ENCODE data around the gene TGFBR3.

Gene TGFBR3

DNA sequence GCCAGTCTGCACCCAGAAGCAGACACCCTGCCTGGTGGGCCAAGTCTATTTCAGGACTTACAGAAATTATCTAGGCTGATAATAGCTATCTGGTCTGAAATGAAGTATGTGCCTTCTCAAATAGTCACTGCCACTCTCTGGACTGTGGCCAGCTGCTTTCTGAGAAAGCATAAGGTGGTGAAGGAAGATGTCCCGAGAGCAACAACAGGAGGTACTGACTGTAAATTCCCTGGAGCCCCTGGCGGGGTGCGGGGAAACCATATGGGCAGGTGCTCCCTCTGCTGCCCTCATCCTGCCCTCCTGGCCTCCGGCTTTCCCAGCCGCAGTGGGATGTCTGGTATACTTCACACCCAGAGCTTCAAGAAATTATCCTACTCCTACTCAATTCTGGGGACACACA lies 86.8 kb downstream of the TGFBR3 start:
- DNase-seq (ENCODE audit: low spot score) = no peak

DNA sequence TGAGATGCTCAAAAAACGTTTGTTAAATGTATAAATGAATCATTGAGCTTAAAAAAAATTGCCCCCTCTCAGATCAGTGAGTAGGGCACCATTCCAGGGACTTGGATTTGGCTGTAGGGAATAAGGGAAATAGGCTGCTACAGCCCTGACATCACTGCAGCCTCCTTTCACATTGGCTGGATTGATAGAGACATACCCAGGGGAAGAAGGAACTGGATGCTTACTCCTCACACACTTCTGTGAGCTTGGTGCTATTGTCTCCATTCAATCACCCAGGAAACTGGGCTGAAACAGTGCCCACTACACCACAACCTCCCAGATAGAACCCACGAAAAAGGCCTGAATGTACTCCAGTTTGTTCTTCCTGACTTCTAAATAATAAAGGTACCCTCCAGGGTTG lies 87.2 kb downstream of the TGFBR3 start:
- DNase-seq (ENCODE audit: low spot score) = no peak

DNA sequence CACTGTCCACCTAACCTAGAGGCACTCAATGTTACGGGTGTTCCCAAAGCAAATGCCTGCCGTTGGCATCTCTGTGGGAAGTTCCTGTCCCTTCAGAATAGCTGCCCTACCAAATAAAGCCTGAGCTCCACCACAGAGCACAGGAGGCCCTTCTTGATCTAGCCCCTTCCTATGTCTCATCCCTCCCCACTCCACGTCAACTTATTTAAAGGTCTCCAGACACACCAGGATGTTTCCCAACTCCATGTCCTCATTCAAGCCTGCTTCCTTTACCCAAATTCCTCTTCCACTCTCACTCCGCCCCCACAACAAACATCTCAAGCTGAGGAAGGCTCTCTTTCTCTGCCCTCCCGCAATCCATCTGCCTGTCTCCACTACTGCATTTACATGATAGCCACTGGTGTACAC lies 87.7 kb downstream of the TGFBR3 start:
- DNase-seq (ENCODE audit: low spot score) = no peak

DNA sequence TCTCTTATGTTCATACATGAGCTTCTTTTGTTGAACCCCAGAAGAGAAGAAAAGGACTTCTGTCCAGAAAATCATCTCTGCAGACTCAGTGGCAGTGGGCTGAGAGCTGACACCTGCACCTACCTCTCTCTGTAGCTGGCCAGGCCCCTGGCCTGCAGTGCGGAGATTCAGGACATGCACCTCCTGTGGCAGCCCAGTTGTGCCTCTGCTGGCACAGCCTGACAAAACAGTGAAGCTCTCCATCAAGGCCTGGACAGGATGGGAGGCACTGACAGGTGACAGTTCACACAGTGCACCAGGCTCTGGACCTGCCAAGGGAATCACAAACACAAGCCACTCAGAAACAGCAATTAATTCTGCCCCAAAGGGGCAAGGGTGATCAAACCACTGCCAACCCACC lies 88.8 kb downstream of the TGFBR3 start:
- DNase-seq (ENCODE audit: low spot score) = no peak

DNA sequence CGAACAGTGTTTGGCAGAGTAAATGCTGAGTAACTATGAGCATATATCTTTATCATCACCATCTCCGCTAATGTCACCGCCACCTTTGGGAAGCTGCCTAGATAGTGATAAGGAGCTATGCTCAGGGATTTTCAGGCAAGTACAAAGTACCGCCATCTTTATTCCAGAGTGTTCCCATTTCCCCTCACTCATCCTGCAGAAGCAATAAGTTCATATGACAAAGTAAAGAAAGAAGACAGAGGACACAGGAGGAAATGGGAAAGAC lies 89.6 kb downstream of the TGFBR3 start:
- DNase-seq (ENCODE audit: low spot score) = no peak

DNA sequence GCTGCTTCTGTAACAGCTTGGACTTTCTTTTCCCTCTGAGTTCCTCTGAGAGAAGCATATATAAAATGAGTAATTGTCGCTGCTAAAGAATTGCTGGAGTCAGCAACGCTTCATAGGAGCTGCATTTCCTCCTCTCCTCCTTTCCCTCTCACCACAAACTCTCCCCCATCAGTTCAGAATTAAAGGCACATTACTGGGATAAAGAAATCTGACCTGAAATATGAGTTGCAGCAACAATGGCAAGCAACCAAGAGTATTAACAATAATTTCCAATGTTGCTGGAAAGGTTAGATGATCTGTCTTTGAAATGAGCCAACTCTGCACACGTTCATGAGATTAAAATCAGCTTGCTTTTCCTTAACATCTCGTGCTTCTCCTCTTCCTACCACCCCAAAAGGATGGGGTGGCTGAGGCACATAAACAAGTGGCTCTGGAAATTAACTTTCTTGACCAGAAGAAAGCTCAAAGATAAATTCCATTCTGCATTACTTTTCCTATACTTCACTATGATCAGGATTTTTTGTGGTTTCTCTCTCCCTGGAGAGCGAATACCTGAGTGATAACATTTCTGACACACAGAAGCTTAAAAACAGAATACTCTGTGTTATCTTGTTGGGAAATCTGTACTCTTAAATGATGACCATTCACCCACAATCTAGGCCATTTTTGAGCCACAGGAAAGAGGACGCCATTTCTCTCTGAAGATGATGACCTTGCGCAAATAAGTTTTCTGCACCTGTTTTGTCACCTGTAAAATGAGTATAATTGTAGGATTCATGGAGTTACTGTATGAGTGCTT lies 90.2 kb downstream of the TGFBR3 start:
- DNase-seq (ENCODE audit: low spot score) = no peak

DNA sequence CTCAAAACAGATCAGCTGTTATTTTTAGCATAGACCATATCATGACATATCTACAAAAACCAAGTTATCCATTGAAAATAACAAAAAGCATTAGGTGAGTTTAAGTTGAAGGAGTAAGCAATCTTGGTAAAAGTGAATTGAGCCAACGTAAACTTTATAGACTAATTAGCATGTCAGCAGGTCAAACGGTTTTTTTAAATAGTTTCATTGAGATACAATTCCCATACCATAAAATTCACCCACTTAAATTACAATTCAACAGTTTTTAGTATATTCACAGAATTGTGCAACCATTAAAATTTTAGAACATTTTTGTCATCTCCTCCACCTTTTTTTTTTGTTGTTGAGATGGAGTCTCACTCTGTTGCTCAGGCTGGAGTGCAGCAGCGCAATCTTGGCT lies 92.1 kb downstream of the TGFBR3 start:
- no peak for DNase-seq (ENCODE audit: low spot score)

DNA sequence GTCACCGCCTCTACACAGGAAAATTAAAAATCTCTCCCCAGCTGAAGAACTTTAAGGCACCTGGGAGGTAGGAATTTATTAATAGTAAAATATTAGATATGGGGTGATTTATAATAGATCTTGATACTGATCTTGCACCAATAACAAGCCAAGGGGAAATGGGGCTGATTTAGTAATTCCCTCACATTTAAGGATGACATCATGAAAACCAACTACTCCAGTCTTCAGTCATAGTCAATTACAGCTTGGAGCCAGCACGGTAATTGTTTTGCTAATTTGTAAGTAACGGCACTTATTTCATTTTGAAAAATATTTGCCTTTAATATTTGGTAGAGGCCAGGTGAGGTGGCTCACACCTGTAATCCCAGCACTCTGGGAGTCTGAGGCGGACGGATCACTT lies 92.8 kb downstream of the TGFBR3 start:
- DNase-seq (ENCODE audit: low spot score) = no peak

DNA sequence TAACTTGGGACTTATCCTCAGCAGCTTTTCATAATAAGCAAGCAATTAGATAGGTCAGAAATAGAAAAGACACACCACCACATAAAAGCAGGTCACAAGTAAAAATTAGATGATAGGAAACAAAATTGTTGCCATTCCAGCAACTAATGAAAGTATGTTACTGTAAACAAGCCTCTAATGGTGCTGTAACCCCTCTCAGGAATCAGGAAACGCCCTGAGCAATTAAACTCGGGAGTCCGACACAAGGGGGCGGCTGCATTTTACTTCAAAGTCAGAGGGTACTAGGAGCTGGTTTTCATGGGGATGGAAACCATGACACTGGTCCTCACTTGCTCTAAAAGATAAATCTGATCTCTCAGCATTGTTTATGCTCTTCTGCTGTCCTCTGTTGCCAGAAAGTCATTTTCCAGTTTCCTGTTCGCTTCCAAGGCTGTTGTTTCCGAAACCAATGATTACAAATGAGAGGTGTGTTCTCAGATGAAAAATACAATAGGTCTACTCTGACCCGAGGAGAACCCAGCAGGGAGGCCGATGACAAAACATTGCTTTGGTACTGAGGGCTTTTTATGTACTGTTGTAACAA lies 93.4 kb downstream of the TGFBR3 start:
- DNase-seq (ENCODE audit: low spot score) = no peak

DNA sequence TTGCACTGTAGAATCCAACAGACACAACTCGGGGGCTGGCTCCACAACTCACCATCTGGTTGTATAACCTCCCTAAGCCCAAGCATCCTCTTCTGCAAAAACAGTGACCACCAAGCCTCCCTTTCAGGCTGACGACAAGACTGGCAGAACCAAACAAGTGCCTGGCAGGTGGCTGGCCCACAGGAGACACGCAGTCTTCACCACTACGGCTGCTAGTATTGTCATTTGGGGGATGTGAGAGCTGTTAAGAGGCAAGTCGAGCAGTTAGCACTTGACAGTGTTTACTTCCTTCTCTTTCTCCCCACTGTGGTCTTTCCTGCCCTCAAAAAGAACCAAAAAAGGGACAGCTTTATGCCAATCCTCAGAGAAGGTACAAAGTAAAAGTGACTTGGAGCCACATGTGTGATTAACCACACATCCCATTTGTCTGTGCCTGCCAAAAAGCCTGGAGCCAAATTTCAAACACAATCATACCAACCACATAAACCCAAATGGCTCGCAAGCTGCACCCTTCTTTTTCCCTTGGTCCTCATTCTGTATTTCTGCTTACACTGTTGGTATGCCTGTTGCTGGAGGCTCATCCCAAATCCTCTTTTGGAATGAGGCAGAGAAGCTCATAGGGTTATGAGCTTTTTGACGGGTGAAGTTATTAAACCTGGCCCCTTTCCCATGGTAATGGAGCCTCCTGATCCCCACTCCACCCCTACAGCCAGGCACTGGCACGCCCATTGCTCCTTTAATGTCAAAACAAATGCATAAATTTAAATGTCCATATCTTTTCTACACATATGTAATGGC lies 94.1 kb downstream of the TGFBR3 start:
- DNase-seq (ENCODE audit: low spot score) = no peak

DNA sequence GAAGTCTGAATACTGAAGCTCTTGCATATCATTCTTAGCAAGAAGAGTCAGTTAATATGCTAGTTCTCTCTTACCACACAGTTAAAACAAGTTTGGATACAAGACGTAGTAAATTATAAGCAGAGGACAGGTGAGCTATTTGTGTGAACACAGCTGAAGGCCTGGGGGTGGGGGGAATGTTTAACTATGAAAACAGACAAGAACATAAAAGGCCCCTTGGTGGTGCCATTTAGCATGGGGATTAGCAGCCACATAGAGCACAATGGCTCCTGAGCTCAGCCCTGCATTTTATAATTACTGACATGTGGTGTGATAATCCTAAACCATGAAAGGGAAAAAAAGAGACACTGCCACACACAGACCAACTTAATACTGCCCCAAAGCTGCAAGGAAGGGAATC lies 94.8 kb downstream of the TGFBR3 start:
- no peak for DNase-seq (ENCODE audit: low spot score)

DNA sequence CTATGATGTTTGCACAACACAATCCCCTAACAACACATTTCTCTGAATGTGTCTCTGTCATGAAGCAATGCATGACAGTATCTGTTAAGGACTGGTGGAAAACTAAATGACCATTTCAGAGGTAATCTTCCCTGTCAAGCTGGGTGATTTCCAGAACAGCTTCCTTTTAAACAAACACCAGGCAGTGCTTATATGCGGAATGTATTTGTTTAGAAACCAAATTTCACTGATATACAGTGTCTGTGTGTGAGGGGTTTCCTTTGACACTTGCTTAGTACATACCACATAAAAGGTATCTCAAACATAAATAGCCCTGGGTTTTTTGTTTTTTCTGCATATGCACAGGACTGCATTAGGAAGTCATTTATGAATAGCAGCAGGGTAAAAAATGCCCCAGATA lies 95.6 kb downstream of the TGFBR3 start:
- no peak for DNase-seq (ENCODE audit: low spot score)

DNA sequence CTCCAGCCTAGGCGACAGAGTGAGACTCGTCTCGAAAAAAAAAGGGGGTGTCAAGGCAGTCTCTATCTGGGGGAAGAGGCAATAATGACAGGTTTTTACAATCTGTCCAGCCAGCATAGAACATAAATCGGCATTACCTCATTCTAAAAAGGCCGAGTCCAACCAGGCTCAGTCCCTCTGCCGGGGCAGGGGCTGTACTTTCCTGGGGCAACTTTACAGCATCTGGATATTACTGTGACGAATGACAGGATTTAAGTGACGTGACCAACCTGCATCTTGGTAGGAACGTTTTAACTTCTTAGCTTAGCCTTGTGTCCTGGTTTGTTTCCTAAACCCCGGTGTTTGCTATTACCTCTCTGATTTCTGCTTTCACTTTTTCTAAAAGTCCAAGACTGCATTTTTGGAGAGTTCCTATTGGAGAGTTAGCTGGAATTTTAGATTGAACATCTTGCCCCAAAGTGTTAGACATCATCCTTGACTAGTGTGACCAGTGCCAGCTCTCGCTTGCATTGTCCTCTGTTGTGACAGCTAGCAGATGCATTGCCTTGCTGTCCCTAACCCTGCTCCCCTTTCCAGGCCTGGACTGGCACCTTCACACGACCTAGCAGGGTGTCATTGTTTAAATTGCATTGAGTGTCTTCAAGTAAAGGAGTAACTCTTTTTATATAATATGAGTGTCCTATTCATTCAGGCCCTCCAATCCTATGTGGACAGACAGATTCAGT lies 96.5 kb downstream of the TGFBR3 start:
- DNase-seq (ENCODE audit: low spot score) = no peak

DNA sequence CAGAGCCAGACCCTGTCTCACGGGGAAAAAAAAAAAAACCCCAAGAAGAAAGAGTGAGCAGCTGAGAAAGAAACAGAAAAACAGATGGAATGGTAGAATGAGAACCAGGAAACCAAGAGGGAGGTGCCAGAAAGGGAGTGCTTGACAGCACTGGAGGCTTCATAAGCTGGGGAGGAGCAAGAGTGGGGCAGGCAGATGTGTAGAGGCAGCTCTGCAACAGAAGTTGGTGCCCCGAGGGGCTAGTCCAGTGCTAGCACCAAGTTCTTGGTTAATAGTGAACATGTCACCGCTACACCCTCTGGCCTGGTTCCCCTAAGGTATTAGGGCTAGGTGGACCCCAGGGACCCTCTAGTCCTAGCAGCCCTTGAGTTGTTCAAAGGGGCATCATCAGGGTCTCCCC lies 98.0 kb downstream of the TGFBR3 start:
- no peak for DNase-seq (ENCODE audit: low spot score)

DNA sequence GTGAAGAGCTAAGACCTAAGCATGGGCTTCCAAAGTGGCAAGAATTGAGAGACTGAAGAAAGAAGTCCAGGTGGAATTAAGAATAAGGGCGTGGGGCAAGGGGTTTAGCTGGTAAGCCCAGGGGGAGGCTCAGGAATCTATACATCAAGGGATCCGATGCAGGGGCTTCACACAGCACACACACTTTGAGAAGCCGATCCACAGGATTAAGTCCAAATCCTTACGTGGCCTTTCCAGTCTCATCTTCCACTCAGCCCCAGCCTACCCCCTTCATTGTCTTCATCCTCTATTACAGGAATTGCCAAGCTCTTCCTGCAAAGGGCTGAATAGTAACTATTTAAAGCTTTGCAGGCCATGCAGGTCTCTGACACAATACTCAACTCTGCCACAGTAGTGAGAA lies 101.3 kb downstream of the TGFBR3 start:
- DNase-seq (ENCODE audit: low spot score) = no peak

DNA sequence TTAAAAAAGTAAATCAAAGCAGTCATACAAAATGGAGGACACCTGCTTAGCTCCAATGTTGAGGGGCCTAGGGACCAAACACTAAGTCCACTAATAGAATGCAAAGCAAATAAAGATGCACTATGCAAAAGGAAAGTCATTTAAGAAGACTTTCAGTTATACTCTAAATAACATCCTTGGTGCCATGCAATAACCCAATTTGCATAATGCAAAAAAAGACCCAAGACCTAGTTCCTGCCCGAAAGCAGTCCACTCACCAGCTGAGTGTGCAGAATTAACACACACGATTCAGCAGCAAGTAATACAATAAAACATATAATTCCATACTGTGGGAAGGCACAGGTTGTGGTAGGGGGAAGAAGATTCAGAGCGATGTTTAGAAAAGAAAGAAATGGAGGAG lies 101.8 kb downstream of the TGFBR3 start:
- no peak for DNase-seq (ENCODE audit: low spot score)

DNA sequence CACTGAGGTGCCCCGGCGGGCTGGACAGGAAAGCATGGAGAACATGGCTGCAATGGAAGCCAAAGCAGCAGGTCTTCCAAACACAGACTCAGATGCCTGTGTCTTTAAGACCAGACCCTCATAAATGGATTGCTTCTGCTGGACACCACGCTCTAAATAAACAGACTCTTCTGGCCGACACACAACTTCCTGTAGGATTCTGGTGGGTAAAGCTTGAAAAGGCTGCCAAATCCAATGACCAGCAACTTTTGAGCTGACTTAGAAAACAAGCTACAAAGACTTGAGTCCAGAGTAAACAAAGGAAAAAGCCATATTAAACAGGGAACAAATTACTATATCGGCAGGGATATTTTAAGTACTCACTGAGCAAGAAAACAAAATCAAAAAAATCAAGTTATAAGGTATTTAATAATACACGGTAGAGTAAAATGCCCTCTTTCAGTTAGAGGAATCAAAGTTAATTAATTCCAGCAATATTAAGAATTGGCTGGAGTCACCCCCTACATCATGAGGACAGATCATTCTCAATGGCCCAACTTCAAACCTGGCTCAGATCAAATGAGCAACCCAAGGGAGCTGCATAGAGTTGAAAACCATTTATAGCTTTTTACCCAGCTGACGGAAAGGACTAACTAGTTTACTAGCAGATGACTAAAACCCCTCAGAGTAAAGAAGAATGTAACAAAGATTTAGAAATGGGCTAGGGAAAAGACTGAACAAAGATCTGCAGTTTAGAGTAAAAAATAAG lies 102.4 kb downstream of the TGFBR3 start:
- DNase-seq (ENCODE audit: low spot score) = no peak

DNA sequence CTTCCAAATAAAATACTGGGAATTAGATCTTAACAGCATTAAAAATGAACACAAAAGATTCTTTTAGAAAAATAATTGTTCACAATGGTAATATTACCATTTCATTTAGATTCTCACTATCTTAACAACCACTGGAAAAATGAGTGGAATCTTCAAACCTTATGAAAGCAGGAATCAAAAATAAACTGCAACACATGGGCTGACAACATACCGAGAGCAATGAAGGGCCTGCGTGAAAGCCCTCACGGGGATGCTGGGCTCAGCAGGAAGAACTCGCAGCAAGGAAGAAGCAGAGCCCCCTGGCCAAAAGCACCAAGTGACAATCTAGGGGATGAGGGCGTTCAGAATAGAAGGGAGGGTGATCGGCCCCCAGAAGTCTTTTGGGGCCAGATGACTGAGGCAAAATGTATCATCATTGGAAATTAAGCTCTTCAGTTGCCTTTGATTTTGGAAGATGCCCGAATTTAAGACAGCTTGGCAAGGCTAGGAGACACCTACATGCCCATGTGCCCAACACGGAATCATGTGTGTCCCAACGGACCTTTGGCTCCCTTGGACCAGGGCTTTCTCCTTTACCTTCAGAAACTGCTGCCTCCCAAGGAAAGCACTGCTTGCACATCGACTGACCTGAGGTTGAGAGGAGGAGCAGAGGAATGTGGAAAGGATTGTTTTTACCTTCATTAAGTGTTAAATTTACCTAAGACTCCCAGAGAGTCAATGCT lies 103.9 kb downstream of the TGFBR3 start:
- DNase-seq (ENCODE audit: low spot score) = no peak

DNA sequence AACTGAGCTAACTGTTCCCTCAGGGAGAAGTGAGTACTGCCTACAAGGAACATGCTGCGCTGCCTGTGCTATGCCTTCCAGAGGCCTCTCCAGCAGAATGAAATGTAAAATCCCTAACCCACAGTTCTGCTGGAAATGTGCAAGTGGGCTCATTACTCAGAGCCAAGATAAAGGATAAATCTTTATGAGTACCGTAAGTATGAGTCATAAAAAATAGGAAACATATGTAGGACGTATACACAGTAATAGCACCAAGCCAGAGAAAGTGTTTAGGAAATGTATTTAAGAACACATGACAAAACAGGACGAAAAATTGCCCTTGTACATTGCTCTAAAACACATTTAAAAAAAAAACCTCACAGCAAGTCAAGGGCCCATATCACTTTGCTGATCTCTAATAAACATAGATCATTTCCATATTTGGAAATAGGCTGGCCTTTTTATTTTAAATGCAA lies 104.6 kb downstream of the TGFBR3 start:
- DNase-seq (ENCODE audit: low spot score) = no peak

DNA sequence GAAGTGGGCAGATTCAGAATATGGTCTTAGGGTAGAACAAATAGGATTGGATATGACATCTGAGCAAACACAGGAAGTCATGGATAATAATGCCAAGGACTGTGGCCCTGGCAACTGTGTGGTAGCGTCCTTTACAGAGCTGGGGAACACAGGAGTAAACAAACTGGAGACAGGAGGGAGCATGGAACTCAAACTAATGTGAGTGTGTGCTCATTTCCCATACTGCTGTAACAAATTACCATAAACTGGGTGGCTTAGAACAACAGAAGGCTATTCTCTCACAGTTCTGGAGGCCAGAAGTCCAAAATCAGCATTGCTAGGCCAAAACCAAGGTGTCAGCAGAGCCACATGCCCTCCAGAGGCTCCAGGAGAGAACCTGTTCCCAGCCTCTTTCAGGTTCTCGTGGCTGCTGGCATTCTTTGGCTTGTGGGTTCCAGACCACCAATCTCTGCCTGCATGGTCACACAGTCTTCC lies 106.4 kb downstream of the TGFBR3 start:
- DNase-seq (ENCODE audit: low spot score) = no peak

DNA sequence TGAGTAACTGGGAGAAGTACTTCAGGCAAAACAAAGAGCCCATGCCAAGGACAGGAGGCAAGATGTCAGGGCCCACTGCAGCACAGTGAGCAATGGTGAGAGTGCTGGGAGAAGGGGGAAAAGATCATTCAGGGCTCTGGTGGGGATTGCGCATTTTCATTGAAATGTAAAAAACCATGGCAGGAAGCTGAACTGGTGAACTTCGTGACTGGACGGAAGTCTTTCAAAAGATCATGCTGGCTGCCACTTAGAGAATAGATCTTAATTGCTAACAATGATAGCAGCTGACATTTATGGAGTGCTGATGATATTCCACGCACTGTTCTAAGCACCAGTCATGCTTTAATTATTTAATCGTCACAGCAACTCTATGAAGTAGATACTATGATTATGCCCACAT lies 107.0 kb downstream of the TGFBR3 start:
- DNase-seq (ENCODE audit: low spot score) = no peak
